ENCODE measurements around the gene DTHD1. TPM values are rescaled to one million over a fixed set of nuclear protein-coding genes. Genes with fewer than 3 reads are reported as not detected.

Gene DTHD1
- total RNA-seq, 1 experiment from 2014 or later = not detected

- no peaks in the 10 kb centered on the region for H4K20me1 ChIP-seq (ENCODE audit: insufficient read depth)
- DNase-seq (ENCODE audit: low read depth, low spot score) (no peak), ATAC-seq (no peak)
- intact Hi-C loops (cut with micrococcal nuclease) = no loop called here
- RAD21 ChIA-PET (ENCODE audit: low non-redundant PET in 1 of 2, low total read pairs in 2 of 2, uncharacterized antibody in 2 of 2, unreplicated experiment in 2 of 2) = no interaction called here
- BruUV-seq (replicated peaks) = no TSS peak
- no peak overlapping the region for H3K4me3 ChIP-seq (replicated peaks in 1 of 2; ENCODE audit: low read depth in 1 of 2, low read length in 2 of 2)
- no peak overlapping the region for H3K27ac ChIP-seq (ENCODE audit: low read depth, low read length)
- no peak overlapping the region for H2AFZ ChIP-seq (ENCODE audit: low read depth, low read length, poor library complexity, severe bottlenecking)
- H3K9me2 ChIP-seq (ENCODE audit: insufficient read depth) = no peaks in the 10 kb centered on the region
- H3K4me2 ChIP-seq (ENCODE audit: low read length) = no peak overlapping the region
- H3K27me3 ChIP-seq (ENCODE audit: insufficient read depth, low read length) = no peaks in the 10 kb centered on the region
- H3K9ac ChIP-seq (ENCODE audit: low read length) = no peak overlapping the region
- H3K9me3 ChIP-seq (ENCODE audit: control insufficient read depth in 1 of 2, insufficient read depth in 1 of 2, low read depth in 1 of 2, low read length in 2 of 2) = no peaks in the 10 kb centered on the region
- no peaks in the 10 kb centered on the region for H3K36me3 ChIP-seq (ENCODE audit: control insufficient read depth in 1 of 2, insufficient read depth in 2 of 2, low read length in 2 of 2)
- no peaks in the 10 kb centered on the region for H3K4me1 ChIP-seq (ENCODE audit: control insufficient read depth in 1 of 2, insufficient read depth in 2 of 2, low read length in 2 of 2)
- POLR2A ChIA-PET = no interaction called here
- TF ChIP-seq POLR2AphosphoS5 (IDR thresholded peaks at IDR 0.05; ENCODE audit: low read depth, low read length) (no peak), FOSL1 (IDR thresholded peaks at IDR 0.05; ENCODE audit: low read depth) (no peak), ATF3 (IDR thresholded peaks at IDR 0.05) (no peak)
- CTCF ChIA-PET = interaction anchor here (1.0 kb wide), 1 partner anchor 74 kb away, joined by 3 read pairs; no protein-coding TSS in a partner anchor
- H3K79me2 ChIP-seq (ENCODE audit: insufficient read depth, low read length) = no peaks in the 10 kb centered on the region
These were observed 44.5 kb downstream of the DTHD1 start for GRCh38 chr4:36325926-36326325.

GRCh38 chr4:36326476-36327029 is 45.1 kb downstream of the DTHD1 start:
- Histone ChIP-seq H3K4me3 (replicated peaks in 1 of 2; ENCODE audit: low read depth in 1 of 2, low read length in 2 of 2) (no peak overlapping the region), H3K4me2 (ENCODE audit: low read length) (no peak overlapping the region), H3K27me3 (ENCODE audit: insufficient read depth, low read length) (no peaks in the 10 kb centered on the region), H4K20me1 (ENCODE audit: insufficient read depth) (no peaks in the 10 kb centered on the region), H3K79me2 (ENCODE audit: insufficient read depth, low read length) (no peaks in the 10 kb centered on the region), H3K36me3 (ENCODE audit: control insufficient read depth in 1 of 2, insufficient read depth in 2 of 2, low read length in 2 of 2) (no peaks in the 10 kb centered on the region), H2AFZ (ENCODE audit: low read depth, low read length, poor library complexity, severe bottlenecking) (no peak overlapping the region), H3K27ac (ENCODE audit: low read depth, low read length) (no peak overlapping the region), H3K9ac (ENCODE audit: low read length) (no peak overlapping the region), H3K9me2 (ENCODE audit: insufficient read depth) (no peaks in the 10 kb centered on the region), H3K9me3 (ENCODE audit: control insufficient read depth in 1 of 2, insufficient read depth in 1 of 2, low read depth in 1 of 2, low read length in 2 of 2) (no peaks in the 10 kb centered on the region), H3K4me1 (ENCODE audit: control insufficient read depth in 1 of 2, insufficient read depth in 2 of 2, low read length in 2 of 2) (no peaks in the 10 kb centered on the region)
- ChIA-PET POLR2A (no interaction called here), RAD21 (ENCODE audit: low non-redundant PET in 1 of 2, low total read pairs in 2 of 2, uncharacterized antibody in 2 of 2, unreplicated experiment in 2 of 2) (no interaction called here), CTCF (no interaction called here)
- ATAC-seq (no peak), DNase-seq (ENCODE audit: low read depth, low spot score) (no peak)
- TF ChIP-seq CTCF (IDR thresholded peaks at IDR 0.05 in 2 of 3, conservative IDR thresholded peaks at IDR 0.05 in 1 of 3; ENCODE audit: borderline replicate concordance in 1 of 3, insufficient read depth in 1 of 3, low read depth in 2 of 3, low read length in 2 of 3) (no peak), EGR1 (IDR thresholded peaks at IDR 0.05; ENCODE audit: low read depth) (no peak), MAX (IDR thresholded peaks at IDR 0.05) (no peak), ZFX (IDR thresholded peaks at IDR 0.05) (no peak), ELF1 (IDR thresholded peaks at IDR 0.05; ENCODE audit: borderline replicate concordance, low read depth) (no peak), REST (IDR thresholded peaks at IDR 0.05; ENCODE audit: low read depth) (no peak), CEBPB (IDR thresholded peaks at IDR 0.05; ENCODE audit: low read depth) (no peak), CBX3 (IDR thresholded peaks at IDR 0.05; ENCODE audit: low read depth) (no peak)
- intact Hi-C loops (cut with micrococcal nuclease) = no loop called here
- BruUV-seq (replicated peaks) = no TSS peak

All from HCT116 (cell line).